T follicular helper cell (primary cell): ENCODE measurements around the gene GREM1.

Experiments used
- DNase-seq: peaks from one replicate; pipeline ENCODE4 v3.0.0-alpha.2; 2020; ENCODE audit warnings: low read depth
- total RNA-seq, 2 experiments: gene quantifications; one replicate each; lab custom pipeline; 2026; lab: John Stamatoyannopoulos, UW

GREM1 gene
- 0 to 0.04 reads per million in 2 experiments for total RNA-seq

DNA sequence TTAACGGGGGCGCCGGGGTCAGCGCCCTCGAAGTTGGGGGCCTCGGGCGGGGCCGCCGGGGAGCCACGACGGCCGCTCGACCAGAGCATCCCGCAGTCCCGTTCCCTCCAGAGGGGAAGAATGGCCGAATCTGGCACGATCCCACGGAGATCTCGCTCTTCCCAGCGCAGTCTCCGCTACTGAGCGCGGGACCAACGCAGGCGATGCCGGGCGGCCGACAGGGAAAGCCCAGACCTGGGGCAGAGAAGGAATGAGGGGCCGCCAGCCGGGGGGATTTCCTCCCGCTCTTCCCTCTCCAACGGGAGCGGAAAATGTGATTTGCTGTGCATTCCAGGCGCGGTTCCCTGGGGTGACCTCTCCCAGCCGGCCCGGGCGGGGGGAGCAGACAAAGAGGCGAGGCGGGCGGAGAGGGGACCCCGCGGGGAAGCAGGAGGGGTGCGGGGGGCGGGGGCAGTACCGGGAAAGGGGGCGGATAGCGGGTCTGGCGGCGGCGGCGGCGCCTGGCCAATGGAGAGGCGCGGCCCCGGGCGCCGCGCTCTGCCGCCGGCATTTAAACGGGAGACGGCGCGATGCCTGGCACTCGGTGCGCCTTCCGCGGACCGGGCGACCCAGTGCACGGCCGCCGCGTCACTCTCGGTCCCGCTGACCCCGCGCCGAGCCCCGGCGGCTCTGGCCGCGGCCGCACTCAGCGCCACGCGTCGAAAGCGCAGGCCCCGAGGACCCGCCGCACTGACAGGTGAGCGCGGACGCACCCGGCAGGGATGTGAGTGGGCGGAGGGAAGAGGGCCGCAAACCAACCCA lies at the start of gene GREM1:
Gene GREM1, plus strand, starts transcription at position 579 of the 801 bp plus-strand sequence. CDS start 12,687 bp downstream, outside the sequence.
- DNase-seq = no peak

DNA sequence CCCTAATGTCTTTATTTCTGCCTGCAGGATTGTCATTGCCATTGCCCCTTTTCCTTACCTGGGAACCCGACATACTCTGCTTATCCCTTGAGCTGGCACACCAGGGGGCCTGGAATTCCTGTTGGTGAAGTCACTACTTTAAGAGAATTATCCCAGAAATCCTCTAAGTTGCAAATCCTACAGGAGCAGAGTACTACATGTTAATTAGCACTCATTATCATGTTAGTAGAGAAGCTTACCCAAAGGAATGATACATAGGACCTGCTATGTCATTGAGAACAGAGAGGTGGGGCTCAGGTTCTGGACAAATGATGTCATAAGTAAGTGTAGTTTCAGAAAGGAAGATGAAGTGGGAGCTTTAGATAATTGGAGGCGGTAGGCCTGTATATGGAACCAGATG lies 48.9 kb upstream of the GREM1 start:
- no peak for DNase-seq

DNA sequence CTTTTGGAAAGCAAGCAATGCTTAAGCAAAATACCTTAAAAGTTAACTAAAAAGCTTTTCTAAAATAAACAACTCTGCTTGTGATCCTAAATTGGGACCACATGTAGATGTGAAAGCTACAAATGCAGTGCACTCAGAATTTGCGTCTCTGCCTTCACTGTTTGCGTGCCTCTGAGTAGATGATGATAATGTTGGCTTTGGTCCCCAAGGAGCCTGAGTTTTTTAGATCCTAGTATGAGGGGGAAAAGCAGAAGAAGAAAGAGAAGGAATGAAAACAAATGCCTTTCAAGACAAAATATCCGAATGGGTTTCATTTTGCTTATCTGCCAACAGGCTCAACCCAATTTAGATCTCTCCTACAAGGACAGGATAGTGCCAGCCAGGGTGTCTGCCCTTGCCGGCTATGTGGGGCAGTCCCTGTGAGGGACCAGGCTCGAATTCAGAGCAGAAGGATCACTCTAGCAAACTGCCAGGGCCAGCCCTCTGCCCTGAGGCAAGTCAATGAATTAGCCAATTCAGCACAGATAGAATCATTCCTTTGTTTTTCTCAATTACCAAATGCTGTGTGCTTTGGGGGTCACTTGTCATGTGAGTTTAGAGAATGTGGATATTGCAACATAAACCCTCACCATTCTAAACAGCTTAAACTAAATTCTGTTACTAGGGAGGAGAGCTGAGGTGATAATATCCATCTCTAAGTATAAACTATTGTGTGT lies 47.8 kb upstream of the GREM1 start:
- DNase-seq = no peak

DNA sequence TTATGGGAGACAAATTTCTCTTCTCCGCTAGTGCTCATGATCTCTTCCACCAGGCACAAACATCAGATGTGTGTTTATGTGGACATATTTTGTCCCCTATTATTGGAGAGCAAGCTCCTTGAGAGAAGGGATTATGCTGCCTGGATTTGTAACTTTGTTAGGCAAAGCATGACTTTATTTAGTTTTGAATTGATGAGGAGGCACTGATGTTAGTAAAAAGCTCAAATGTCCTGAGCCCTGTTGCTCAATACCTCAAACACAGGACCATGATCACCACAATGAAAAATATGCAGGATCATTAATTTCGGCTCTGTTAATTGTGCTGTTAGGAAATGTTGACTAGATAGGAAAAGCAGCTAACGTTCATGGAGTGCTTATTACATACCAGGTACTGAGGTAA lies 47.2 kb upstream of the GREM1 start:
- no peak for DNase-seq

DNA sequence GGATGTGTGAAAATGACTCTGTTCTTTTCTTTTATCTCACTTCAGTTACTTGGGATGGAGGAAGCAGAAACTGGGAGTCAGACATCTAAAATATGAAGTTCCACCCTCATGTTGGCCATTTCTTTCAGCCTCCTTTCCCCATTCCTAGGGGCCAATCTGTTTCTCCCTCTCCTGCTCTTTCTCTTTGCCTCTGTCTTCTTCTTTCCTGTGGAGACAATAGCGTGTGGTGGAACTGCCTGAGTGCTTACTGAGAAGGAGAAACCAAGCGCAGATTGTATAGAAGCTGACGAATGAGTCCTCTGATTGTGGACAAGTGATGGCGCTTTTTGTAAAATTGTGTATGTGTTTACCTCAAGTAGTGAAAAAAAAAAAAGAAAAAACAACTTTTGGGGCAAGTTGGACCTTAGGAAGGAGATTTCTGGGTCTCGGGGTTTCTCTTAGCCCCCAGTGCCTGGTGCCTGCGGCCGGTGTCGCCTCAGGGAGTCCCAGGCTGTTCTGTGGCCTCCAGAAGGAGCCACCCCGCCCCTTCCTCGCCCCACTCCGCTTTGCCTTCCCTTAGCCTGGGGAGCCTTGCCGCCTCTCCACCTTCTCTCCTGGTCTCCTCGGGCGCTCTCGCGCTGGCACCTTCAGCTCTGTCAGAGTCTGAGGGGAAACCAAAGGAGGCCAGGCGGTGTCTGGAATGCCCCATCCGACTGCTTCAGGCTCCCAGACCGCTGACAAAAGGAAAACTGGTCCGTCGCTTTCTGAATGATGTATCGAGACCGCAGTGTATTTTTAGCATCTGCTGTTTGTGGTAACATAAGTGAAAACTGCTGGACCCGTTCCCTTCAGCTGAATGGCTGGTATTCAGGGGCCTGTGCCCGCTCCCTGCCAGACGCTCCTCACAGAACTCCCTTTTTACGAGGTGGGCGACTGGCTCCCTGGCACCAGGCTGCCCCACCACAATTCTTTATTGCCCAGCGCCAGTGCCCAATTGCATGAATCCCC lies 46.2 kb upstream of the GREM1 start:
- no peak for DNase-seq

DNA sequence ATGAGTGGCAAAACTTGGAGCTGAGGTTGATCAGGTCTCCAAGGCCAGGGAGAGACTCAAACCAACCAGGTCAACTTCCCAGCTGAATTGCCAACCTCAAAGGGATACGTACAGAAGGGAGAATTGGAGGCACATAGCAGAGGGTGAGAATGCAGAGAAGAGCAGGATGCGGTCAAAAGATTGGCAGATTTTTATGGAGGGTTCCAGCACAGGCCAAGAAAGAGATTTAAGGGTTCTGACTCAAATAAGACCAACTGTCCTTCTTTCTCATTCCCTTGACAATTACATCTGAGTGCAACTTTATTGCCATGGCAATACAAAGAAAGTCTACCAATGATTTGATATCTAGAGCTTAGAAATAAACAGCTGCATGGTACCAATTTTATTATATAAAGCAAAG lies 43.1 kb upstream of the GREM1 start:
- DNase-seq = no peak

DNA sequence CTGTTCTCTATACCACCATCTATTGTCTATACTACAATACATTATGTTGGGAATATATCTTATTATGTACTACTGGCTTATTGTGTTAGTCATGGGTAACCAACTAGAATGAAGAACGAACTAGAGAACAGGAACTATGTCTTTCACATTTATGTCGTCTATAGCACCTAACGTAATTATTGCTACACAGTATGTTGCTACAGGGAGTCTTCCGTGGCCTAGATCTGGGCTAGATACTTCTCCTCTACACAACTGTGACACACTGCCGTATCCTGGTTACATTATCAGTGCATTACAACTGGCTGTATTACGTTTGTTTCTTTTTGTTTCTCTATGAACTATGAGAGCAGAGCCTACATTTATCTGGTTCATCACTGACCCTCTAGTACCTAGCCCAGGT lies 42.3 kb upstream of the GREM1 start:
- DNase-seq = no peak

DNA sequence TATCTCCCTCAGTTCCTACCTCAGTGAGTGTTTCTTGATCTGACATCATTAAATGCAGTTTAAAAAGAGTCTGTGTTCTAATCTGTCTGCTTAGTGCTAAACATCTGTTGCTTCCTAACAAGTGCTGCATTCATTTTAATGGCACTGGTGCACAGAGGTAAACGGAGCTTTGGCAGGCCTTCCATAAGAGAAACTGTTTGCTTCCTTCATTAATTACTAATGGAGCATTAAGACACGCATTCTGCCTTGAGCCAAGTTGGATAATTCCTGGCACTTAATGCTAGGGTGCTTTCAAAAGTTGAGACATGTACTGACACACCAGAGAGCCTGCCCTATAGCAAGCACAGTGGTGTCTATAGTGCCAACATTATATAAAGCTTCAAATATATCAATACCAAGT lies 41.6 kb upstream of the GREM1 start:
- no peak for DNase-seq

DNA sequence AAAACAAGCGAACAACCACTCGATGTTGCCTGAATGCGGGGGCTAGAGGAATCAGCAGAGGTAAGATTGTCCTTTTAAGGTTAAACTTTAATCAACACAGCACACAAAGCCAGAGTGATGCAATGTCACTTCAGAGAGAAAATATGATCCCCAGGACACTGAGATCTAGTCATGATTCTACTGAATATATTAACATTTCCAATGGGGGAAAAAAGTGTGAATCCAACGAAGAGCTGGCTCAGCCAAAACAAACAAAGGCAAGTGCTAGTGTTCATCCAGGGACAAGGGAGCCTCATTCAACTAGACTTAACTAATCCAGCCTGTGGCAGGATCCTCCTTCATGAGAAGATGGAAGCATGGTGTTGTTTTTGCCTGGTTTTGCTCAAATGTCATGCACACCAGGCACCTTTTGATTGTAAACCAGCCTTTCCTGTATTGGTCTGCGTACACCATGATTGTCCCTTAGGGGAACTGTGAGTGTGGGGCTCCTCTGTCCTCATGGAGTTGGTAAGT lies 40.5 kb upstream of the GREM1 start:
- DNase-seq = no peak

DNA sequence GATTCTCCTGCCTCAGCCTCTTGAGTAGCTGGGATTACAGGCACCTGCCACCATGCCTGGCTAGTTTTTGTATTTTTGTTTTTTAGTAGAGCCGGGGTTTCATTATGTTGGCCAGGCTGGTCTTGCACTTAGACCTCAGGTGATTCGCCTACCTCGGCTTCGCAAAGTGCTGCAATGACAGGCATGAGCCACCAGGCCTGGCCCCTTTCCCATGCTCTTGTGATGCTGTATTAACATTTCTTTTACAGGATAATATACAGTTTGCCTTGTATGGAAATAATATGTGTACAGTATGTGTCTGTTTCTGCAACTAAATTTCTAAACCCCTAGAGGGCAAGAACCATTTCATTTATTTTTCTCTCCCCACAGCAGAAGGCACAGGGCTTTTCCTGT lies 38.5 kb upstream of the GREM1 start:
- DNase-seq = no peak

DNA sequence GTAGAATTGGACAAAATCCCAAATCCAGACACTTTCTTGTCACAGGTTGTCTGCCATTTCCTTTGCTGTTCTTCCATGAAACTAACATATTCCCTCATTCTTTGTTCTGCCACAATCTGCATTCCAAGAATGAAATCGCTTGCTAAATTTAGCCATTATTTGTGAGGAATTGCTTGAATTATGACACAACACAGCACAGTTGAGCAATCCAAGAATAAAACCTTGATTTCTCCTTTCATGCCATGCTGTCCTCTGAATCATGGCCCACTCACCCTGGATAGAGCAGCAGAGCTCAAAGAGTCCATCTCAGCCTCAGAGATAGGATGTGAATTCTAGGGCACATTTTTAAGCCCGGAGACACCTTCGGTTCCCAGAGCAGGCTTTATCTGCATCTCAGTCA lies 35.2 kb upstream of the GREM1 start:
- no peak for DNase-seq

DNA sequence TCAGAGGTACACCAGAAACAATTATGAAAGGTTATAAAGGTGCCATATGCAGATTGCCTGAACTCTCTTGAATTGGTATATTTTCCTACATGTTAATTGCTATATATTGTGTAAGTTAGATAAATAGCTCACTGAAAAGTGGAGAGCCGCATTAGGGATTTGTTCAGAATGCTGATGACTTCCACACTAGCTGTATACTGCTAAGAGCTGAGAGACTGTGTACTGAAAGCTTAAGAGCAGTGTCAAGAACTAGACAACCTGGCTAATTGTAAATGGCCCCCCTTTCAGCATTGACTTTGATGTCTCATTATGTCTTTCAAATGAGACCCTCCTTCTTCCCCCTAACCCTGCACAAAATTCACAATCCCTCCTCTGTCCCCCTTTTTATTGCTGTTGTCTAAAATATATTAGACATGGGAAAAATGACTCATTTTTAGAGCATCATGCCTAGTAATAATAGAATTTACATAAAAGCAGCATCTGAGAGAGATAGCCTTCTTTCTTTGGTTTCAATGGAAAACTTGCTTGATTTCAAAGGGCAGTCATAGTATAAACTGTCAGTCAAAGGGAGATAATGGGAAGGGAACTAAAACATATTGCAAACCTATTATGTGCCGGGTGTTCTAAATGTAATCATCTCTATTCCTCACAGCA lies 34.7 kb upstream of the GREM1 start:
- no peak for DNase-seq

DNA sequence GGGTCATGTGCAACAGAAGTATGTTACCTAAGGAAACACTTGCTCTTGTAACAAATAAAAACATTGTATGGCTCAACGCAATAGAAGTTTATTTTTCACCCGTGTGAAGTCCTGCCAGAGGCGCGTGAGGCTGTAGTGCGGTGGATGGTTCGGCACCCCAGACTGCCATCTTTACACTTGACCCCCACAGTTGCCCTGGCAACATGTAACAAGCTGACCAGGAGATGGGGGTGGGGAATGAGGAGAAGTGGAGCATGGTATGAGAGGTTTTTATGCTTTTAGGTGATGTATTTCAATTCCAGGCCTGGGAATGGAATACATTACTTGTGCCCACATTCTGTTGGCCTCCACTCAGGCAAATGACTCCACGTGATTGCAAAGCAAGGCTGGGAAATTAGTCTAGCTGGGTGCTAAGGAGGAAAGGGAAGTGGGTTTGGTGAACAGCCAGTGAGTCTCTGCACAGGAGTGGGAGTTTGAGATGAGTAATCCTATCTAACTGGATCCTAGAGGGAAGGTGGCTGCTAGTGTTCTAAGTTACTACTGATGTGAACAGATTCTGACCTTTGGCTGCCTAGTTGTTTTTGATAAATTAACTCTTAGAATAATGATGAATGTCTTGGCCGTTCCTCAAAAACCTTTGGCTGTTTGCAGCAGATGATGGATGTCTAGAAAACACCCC lies 33.8 kb upstream of the GREM1 start:
- DNase-seq = no peak

DNA sequence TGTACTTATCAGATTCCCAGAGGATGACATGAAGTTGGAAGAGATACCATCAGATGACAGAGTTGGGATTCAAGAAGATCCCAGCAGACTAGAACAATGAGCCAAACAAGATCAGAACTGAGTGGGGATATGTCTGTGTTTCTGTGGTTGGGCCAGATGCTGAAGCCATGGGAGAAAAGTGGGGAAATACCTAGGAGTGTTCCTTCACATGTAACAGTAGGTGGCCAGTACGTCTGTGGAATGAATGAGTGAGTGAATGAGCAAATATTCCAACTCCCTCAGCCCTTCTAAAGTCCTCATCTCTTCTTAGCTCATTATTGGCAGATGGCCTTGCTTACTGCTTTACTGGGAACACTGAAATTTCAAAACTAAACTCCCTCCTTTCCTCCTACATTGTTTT lies 32.2 kb upstream of the GREM1 start:
- no peak for DNase-seq

DNA sequence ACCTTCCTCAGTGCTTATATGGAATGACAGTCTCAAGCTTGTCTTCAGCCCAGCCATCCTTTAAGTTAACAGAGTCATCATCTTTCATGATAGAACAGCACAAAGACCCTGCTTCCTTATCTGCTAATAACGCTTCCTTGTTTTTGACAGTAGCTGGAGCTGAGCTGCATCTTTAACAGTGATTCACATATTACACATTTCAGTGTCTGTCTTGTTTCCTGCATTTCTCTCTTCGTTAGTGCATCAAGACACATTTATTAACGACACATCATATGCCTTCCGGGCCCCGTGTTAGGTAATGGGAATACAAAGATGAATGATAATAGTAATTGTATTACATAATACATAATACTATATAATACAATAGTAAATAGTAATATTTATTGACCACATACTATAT lies 30.2 kb upstream of the GREM1 start:
- no peak for DNase-seq

DNA sequence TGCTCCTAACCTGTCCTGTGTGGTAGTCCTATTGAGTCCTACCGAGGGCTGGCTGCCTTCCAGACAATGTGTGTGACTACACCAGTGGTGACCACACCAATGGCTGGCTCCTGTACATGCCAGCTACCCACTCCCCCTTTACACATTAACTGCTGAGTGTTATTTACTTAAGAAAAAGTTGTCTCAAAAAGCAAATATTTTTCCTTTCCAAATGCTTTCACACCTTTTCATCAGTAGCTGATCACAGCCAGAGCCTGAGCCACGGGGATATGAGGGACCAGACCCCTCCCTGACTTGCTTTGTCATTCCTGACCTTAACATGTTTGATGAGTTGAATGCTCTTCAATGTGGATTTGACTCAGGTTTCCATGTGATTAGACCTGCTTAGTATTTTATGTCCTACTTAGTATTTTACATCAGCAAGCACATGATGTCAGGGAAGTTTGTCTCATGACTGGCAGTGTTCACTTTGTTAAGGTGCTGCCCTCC lies 29.6 kb upstream of the GREM1 start:
- no peak for DNase-seq

DNA sequence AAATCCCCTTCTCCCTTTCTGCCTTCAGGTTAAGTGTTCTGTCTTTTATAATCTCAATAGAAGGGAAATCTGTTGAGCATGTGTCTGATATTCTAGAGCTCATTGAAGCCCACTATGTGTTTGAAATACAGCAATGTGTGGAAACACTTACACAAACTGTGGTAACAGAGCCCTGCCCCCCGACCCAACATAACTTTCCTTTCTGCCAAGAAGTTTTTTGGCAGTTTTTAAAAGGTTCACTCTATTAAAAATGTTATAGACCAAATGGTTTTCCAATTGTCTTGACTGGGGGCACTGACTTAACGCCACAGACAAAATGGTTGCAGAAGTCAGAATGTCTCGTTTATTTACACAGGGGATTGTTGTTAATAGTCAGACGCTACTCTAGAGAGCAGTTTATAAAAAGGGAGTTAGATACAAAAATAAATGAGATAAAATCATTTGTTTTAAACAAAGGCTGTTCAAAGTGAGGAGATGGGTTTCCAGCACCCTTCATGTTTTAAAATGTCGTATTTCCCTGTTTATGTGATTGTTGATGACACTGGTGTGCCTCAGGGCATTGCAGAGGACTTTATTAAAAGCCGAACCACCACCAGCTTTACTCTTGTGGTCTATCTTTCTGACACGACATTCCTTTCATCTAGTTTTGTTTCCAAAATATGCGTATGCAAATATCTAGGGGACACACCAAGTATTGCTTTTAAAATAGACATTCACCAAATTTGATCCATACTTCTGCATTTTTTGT lies 26.7 kb upstream of the GREM1 start:
- no peak for DNase-seq

DNA sequence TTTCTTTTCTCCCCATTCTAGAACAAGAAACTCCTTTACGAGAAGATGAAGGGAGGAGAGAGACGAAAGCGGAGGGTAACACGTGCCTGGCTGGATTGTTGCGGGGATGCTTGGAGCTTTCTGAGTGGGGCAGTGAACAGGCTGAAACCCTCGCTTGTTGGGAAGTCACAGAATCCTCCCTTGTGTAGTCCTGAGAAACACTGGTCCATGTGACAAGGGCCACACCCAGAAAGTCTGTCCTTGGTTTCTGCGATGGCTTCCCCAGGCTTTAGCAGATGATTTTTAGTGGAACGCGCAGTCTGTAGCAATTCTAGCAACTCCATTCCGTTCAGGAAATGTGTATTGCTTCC lies 26.1 kb upstream of the GREM1 start:
- no peak for DNase-seq

DNA sequence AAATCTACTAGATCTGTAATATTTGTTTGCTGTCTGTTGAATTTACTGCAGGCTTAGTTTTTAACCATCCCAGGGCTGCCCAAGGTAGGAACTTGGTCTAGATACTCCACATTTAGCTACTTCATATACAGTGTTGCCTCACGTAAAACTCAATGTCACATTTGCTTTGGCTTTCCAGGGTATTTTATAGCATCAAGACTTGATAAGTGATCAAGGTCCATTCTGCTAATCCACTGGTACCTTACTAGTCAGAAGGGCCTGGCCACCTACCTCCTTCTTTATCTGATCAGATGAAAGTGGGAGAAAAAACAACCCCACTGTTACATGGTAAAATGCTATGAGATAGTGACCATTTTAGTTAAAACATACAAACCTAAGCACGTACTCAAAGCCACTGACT lies 25.5 kb upstream of the GREM1 start:
- no peak for DNase-seq
